NCI-H748 treated with DMSO at 0.1 percent for 48 hours (cell line): ENCODE results near the gene TXLNB.

Experiments
- DNase-seq: peaks from one replicate; lab custom pipeline; 2025; lab: John Stamatoyannopoulos, UW

TXLNB gene

GRCh38 chr6:139291813-139292619 is at the start of gene TXLNB:
TXLNB (minus strand) TSS chr6:139291998; CDS start chr6:139288899, 3,099 bp downstream.
- DNase-seq = no peak

GRCh38 chr6:139341060-139341459 is 49.3 kb upstream of the TXLNB start:
- no peak for DNase-seq

GRCh38 chr6:139338795-139339194 is 47.0 kb upstream of the TXLNB start:
- DNase-seq = no peak

GRCh38 chr6:139337830-139338229 is 46.0 kb upstream of the TXLNB start:
- no peak for DNase-seq

- no peak for DNase-seq
Measured at GRCh38 chr6:139337001-139337400, 45.2 kb upstream of the TXLNB start.

GRCh38 chr6:139336488-139336887 is 44.7 kb upstream of the TXLNB start:
- DNase-seq = no peak

- no peak for DNase-seq
Measured at GRCh38 chr6:139335447-139336210, 43.8 kb upstream of the TXLNB start.

GRCh38 chr6:139334806-139335446 is 43.1 kb upstream of the TXLNB start:
- no peak for DNase-seq

- DNase-seq = no peak
Measured at GRCh38 chr6:139330826-139331500, 39.2 kb upstream of the TXLNB start.

GRCh38 chr6:139330306-139330705 is 38.5 kb upstream of the TXLNB start:
- DNase-seq = no peak

GRCh38 chr6:139329224-139329623 is 37.4 kb upstream of the TXLNB start:
- DNase-seq = no peak

GRCh38 chr6:139327038-139327437 is 35.2 kb upstream of the TXLNB start:
- DNase-seq = no peak

GRCh38 chr6:139325686-139326085 is 33.9 kb upstream of the TXLNB start:
- DNase-seq = no peak

- DNase-seq = no peak
Measured at GRCh38 chr6:139325125-139325524, 33.3 kb upstream of the TXLNB start.

GRCh38 chr6:139324301-139324555 is 32.4 kb upstream of the TXLNB start:
- no peak for DNase-seq

GRCh38 chr6:139323511-139324300 is 31.9 kb upstream of the TXLNB start:
- DNase-seq = no peak

- no peak for DNase-seq
Measured at GRCh38 chr6:139320081-139320480, 28.3 kb upstream of the TXLNB start.

GRCh38 chr6:139316622-139317317 is 25.0 kb upstream of the TXLNB start:
- no peak for DNase-seq

- DNase-seq = no peak
Measured at GRCh38 chr6:139313784-139314545, 22.2 kb upstream of the TXLNB start.

- DNase-seq = no peak
Measured at GRCh38 chr6:139313229-139313628, 21.4 kb upstream of the TXLNB start.
